T1000 (cell line): ENCODE results near the gene ARMC3.

Experiments
- DNase-seq: peaks from one replicate; lab custom pipeline; 2025; ENCODE audit warnings: mixed read lengths; lab: John Stamatoyannopoulos, UW

Gene ARMC3

DNA sequence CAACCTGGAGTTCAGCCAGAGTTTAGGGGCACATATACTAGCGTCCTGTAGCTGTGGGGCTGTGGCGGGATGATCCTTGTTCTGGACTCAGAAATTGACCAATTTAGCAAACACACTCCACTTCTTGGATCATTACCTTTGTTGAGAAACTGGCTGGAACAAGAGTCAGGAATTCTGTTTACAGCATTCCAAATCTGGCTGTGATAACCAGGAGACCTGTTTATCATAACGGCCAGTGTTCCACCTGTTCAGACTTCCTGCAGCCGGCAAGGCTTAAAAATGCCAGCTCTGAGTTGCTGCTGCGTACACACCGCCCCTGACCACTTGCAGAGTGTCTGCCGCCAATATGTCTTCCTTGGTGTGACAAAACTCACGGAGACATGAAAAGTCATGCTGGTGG is 64.8 kb downstream of the ARMC3 start:
- no peak for DNase-seq

DNA sequence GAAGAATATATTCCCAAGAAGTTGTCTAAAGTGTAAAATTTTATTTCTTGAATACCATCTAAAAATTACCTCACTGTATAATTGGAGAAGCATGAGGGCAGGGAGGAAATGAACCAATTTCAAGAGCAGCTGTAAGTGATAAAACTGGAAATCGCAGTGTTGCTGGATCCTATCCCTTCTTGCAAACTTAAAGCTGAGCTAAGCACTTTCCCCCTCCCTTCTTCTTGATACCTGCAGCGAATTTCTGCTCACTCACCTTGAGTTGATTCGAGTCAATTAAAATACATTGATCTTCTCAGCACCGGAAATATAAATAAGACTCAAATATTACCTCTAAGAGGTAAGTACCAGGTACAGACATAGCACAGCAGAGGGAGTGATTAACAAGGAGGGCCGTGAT is 65.5 kb downstream of the ARMC3 start:
- DNase-seq: no peak

DNA sequence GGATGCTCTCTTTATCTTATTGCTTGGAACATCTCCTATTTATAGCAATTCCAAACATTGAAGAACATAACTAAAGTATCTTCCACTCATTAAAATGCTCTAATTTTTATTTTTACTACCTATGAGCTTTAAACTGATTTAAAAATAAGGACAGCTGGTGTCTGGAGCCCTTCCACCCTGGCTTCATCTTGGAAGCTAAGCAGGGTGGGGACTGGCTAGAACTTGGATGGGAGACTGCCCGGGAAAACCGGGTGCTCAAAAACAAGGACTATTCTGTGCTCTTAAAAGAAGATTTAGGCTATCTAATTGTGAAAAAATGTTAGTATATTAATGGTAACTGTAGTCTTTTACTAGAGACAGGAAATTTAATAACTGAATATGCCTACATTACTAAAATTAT is 69.2 kb downstream of the ARMC3 start:
- DNase-seq: no peak

DNA sequence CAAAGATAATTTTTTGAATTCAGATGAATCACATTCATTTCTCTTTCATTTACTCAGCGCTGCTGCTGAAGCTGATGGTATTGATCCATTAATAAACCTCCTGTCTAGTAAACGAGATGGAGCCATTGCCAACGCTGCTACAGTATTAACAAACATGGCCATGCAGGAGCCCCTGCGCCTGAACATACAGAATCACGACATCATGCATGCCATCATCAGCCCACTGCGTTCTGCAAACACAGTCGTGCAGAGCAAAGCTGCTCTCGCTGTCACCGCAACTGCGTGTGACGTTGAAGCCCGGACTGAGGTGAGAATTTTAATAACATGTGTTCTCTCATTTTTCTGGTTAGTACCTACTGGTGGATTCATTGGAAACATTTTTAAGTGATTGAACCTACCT is 70.2 kb downstream of the ARMC3 start:
- DNase-seq: no peak

GRCh38 chr10:22999942-23000341 is 72.1 kb downstream of the ARMC3 start:
- DNase-seq: no peak

DNA sequence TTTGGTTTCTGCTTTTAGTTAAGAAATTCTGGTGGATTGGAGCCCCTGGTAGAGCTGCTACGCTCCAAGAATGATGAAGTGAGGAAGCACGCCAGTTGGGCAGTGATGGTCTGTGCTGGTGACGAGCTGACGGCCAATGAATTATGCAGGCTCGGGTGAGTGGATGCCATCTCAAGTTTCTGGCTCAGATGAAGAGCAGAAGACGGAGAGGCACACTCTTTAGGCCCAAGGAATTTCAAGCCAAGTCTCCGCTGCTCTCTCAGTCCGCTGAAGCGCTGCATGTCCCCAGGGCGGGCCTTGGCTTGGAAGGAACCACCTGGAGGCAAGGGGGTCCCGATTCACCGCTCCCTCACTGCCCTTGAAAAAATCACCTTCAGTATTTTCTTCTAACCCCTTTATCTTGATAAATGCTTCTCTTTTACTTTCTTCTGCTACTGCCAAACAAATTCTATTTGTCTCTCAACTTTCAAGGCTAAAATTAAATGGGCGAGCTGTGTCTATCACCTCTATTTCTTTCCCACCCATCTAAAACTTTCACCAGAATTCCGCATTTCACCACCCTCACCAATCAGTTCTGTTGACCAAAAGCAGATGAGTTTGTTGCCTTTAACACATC is 74.2 kb downstream of the ARMC3 start:
- no peak for DNase-seq

DNA sequence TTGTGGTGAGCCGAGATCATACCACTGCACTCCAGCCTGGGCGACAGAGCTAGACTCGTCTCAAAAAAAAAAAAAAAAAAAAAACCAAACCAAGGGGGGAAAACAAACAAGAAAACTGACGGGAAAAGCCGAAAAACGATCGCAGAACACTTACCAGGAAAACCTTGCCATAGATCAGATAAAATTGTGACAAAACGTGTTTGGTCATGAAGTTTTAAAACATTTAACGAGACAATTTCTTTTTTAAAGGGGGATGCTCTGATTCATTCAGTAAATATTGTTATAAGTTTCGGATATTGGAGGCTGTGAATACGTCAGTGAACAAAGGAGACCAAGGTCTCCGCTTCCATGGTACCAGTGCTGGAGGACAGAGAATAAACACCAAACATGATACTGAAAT is 77.3 kb downstream of the ARMC3 start:
- no peak for DNase-seq

GRCh38 chr10:23013581-23014335 is 85.9 kb downstream of the ARMC3 start:
- DNase-seq: no peak

- no peak for DNase-seq
These were observed 87.3 kb downstream of the ARMC3 start for GRCh38 chr10:23015021-23015707.

DNA sequence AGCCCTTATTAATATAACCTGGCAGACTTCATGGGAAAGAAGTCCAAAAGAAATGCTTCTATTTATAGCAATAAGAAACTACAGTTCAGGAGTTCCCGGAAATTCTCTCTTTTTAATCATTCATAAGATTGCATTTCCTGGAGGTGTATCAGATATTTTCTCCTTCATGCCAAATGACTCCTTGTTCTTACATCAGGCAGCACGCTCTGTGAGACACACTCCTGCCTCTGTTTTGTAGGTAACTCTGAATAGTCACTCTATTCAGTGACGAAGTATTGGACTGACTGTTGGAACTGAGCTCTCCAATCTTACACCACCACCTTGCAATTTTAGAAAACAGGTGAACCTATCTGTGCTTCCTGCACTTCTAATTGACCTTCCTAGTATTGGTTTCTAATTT is 88.8 kb downstream of the ARMC3 start:
- DNase-seq: no peak

- no peak for DNase-seq
These were observed 91.8 kb downstream of the ARMC3 start for GRCh38 chr10:23019633-23020032.

DNA sequence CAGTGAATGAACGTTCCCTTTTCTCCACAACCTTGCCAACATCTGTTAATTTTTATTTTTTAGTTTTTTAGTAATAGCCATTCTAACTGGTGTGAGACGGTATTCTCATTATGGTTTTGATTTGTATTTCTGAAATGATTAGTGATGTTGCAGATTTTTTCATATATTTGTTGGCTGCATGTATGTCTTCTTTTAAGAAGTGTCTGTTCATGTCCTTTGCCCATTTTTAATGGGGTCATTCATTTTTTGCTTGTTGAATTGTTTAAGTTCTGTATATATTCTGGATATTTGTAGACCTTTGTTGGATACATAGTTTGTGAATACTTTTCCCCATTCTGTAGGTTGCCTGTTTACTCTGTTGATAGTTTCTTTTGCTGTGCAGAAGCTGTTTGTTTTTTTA is 93.6 kb downstream of the ARMC3 start:
- DNase-seq: no peak

- no peak for DNase-seq
These were observed 96.1 kb downstream of the ARMC3 start for GRCh38 chr10:23024002-23024401.

GRCh38 chr10:23031318-23031717 is 103.5 kb downstream of the ARMC3 start:
- no peak for DNase-seq

GRCh38 chr10:23034790-23035189 is 106.9 kb downstream of the ARMC3 start:
- no peak for DNase-seq

- DNase-seq: no peak
These were observed 107.7 kb downstream of the ARMC3 start for GRCh38 chr10:23035569-23035968.

DNA sequence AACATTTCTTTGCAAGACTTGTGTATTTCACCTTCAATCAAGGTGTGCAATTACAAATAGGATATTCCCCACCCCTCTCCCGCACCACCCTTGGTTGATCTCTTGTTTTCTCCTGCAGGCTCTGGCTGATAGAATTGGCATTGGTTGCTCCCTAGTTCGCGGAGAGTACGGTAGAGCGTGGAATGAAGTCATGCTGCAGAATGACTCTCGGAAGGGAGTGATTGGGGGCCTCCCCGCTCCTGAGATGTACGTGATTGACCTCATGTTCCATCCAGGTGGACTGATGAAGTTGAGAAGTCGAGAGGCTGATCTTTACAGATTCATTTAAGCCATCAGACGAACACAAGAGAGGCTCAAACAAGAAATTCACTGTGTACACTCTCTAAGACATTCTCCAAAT is 109.3 kb downstream of the ARMC3 start:
- no peak for DNase-seq

DNA sequence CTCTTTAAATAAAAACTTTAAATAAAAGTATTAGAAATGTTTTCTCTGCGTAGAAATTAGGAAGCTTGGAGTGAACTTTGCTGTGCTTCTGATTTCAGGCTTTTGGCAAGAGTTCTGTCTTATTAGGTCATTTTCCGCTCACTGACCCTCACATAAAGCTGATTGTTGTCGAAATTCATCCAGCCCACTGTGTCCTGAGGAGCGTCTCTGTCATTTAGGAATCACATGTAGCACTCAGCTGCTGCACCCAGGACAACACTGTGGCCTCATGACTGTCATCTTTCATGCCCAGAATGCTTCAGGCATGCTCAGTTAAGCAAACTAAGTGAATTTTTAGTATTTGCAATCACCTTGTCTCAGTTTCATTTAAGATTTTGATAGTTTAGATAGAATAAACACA is 109.7 kb downstream of the ARMC3 start:
- DNase-seq: no peak

DNA sequence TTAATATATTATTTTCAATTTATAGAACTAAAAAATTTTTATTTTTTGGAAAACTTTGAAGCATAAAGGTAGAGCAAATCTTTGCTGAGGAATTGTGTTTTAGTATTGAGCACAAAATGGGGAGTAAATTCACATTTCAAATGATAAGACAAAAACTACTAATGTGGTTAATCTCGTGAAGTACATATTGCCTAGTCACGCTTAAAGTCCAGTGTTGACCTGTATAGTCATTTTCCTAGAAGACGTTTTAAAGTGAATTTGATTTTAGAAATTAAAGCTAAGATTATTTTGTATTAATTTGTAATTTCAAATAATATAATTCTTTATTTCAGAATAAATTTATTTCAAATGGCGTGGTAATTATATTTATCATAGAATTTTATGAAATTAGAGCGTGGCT is 110.3 kb downstream of the ARMC3 start:
- DNase-seq: no peak

DNA sequence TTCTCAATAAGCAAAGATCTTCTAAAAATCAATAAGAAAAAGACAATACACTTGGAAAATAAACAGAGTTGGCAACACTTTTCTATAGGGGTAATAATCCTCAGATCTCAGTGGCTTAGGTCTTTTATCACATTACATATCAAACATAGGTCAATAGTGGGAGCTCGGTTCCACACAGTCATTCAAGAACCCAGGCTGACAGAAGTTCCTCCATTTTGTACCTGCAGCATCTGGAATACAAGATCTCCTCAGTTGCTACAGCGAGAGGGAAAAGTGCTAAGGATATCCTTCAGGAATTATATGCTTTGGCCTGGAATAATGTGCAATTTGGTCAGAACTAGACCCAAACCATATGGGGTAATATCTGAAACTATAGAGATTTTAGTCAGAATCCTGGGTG is 112.1 kb downstream of the ARMC3 start:
- no peak for DNase-seq

- no peak for DNase-seq
These were observed 118.2 kb downstream of the ARMC3 start for GRCh38 chr10:23046027-23046426.

- DNase-seq: no peak
These were observed 119.6 kb downstream of the ARMC3 start for GRCh38 chr10:23047201-23048050.
